Liver (tissue), 3 donors: ENCODE measurements around the gene UBE2QL1.

ENCODE experiments used
- HNF4A ChIP-seq, 2 donors: conservative IDR thresholded peaks; 2 replicates each; pipeline ENCODE4 v1.6.1; 2016; ENCODE audit warnings: antibody characterized with exemption in 2 of 2, mild to moderate bottlenecking in 2 of 2
- NR2F2 ChIP-seq: IDR thresholded peaks from 2 replicates; pipeline ENCODE4 v1.6.1; 2016; ENCODE audit warnings: antibody characterized with exemption
- RAD21 ChIP-seq, 2 donors: IDR thresholded peaks; 2 replicates each; pipeline ENCODE4 v1.6.1; 2016; ENCODE audit warnings: antibody characterized with exemption in 2 of 2, mild to moderate bottlenecking in 2 of 2
- TF ChIP-seq, protein P1 (sequence below): fragments of 150-350 bp; IDR thresholded peaks from 2 replicates; pipeline ENCODE4 v1.5.1; 2017; ENCODE audit warnings: improper control_type of control experiment, low read depth, low read length; ENCODE audit not compliant: missing input control
- donor health status: healthy.
- donor health status: healthy.

DNA sequence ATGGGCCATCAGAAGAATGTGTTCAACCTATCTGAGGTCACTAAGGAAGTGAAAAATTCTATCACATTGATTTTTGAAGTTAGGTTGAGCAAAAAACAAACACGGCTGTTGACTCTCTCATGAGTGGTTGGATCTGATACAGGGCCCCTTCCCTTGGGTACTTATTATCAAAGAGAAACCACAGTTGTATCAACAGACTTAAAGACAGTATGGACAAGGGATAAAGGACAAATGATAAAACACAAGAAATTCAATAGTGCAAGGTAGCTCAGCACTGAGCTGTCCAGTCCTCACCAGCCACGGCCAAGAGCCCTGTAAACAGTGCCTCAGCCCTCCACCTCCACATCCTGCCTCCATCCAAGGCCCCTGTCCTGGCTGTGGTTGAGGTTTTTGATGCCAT lies 86.9 kb downstream of the UBE2QL1 start:
- TF ChIP-seq RAD21 (IDR thresholded peaks at IDR 0.05), result peak in 1 of 2 donors; percentile 39
- TF ChIP-seq, protein P1, sequence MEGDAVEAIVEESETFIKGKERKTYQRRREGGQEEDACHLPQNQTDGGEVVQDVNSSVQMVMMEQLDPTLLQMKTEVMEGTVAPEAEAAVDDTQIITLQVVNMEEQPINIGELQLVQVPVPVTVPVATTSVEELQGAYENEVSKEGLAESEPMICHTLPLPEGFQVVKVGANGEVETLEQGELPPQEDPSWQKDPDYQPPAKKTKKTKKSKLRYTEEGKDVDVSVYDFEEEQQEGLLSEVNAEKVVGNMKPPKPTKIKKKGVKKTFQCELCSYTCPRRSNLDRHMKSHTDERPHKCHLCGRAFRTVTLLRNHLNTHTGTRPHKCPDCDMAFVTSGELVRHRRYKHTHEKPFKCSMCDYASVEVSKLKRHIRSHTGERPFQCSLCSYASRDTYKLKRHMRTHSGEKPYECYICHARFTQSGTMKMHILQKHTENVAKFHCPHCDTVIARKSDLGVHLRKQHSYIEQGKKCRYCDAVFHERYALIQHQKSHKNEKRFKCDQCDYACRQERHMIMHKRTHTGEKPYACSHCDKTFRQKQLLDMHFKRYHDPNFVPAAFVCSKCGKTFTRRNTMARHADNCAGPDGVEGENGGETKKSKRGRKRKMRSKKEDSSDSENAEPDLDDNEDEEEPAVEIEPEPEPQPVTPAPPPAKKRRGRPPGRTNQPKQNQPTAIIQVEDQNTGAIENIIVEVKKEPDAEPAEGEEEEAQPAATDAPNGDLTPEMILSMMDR, result no peak
- no peak for TF ChIP-seq NR2F2
- peak; percentile 37 for TF ChIP-seq HNF4A (conservative IDR thresholded peaks at IDR 0.05)
